Smooth muscle cell (in vitro differentiated cells): ENCODE measurements around the gene FAM3A. TPM values are rescaled to one million over a fixed set of nuclear protein-coding genes. Genes with fewer than 3 reads are reported as not detected.

Experiments
- DNase-seq: peaks from one replicate; lab custom pipeline; 2025; ENCODE audit not compliant: unreplicated experiment; lab: John Stamatoyannopoulos, UW
- H2AFZ ChIP-seq: fragments of 200-600 bp; sonication (generic); 2 replicates; pipeline ENCODE4 v1.6.0; 2016; ENCODE audit warnings: antibody characterized with exemption, low read depth, mild to moderate bottlenecking
- H3F3A ChIP-seq: fragments of 200-600 bp; sonication (generic); 2 replicates; pipeline ENCODE4 v1.6.0; 2017; ENCODE audit warnings: antibody characterized with exemption, low read depth
- H3K27ac ChIP-seq: fragments of 200-600 bp; sonication (generic); 2 replicates; pipeline ENCODE4 v1.5.1; 2016; ENCODE audit warnings: low read depth, mild to moderate bottlenecking
- H3K27me3 ChIP-seq: fragments of 200-600 bp; sonication (generic); 2 replicates; pipeline ENCODE4 v1.6.1; 2016; ENCODE audit warnings: low read depth, mild to moderate bottlenecking
- H3K36me3 ChIP-seq: fragments of 200-600 bp; sonication (generic); 2 replicates; pipeline ENCODE4 v1.5.1; 2016; ENCODE audit warnings: low read depth
- H3K4me1 ChIP-seq: fragments of 200-600 bp; sonication (generic); 2 replicates; pipeline ENCODE4 v1.5.1; 2016; ENCODE audit warnings: low read depth
- H3K4me2 ChIP-seq: fragments of 200-600 bp; sonication (generic); 2 replicates; pipeline ENCODE4 v1.6.0; 2016; ENCODE audit warnings: mild to moderate bottlenecking
- H3K4me3 ChIP-seq: fragments of 200-600 bp; sonication (generic); 2 replicates; pipeline ENCODE4 v1.5.1; 2016; ENCODE audit warnings: mild to moderate bottlenecking
- H3K79me2 ChIP-seq: fragments of 200-600 bp; sonication (generic); 2 replicates; pipeline ENCODE4 v1.6.0; 2016; ENCODE audit warnings: low read depth, mild to moderate bottlenecking
- H3K9ac ChIP-seq: fragments of 200-600 bp; sonication (generic); 2 replicates; pipeline ENCODE4 v1.6.0; 2016; ENCODE audit warnings: low read depth
- H3K9me3 ChIP-seq: fragments of 200-600 bp; sonication (generic); replicated peaks from 2 replicates; pipeline ENCODE4 v1.5.1; 2016; ENCODE audit warnings: low read depth
- H4K20me1 ChIP-seq: fragments of 200-600 bp; sonication (generic); 2 replicates; pipeline ENCODE4 v1.6.0; 2016; ENCODE audit warnings: low read depth
- WGBS: methylation state at CpG from one replicate; pipeline ENCODE4 v1.1.7; 2016; ENCODE audit warnings: low lambda C conversion rate; 5-methylcytosine and 5-hydroxymethylcytosine counted together
- polyA plus RNA-seq: library from polyadenylated mRNA; unstranded; fragments of >200 nt; fragmentation: Nextera tagmentation; extraction: Ambion mirVana; gene quantifications from 2 replicates; pipeline ENCODE4 v1.2.1, GENCODE V29; 2016
- total RNA-seq: library from RNA; depleted of rRNA; stranded (reverse); fragments of >200 nt; gene quantifications from 2 replicates; pipeline ENCODE4 v1.2.3, GENCODE V29; 2014
- TF ChIP-seq, protein P1 (sequence below): fragments of 200-600 bp; sonication (generic); IDR thresholded peaks from 2 replicates; pipeline ENCODE4 v1.5.1; 2017; ENCODE audit warnings: borderline replicate concordance, mild to moderate bottlenecking, antibody characterized with exemption; ENCODE audit not compliant: insufficient read depth, poor library complexity, severe bottlenecking

Gene FAM3A
- total and polyA plus RNA-seq, 2 experiments from 2014 or later, result 13.6 to 49.1 TPM

DNA sequence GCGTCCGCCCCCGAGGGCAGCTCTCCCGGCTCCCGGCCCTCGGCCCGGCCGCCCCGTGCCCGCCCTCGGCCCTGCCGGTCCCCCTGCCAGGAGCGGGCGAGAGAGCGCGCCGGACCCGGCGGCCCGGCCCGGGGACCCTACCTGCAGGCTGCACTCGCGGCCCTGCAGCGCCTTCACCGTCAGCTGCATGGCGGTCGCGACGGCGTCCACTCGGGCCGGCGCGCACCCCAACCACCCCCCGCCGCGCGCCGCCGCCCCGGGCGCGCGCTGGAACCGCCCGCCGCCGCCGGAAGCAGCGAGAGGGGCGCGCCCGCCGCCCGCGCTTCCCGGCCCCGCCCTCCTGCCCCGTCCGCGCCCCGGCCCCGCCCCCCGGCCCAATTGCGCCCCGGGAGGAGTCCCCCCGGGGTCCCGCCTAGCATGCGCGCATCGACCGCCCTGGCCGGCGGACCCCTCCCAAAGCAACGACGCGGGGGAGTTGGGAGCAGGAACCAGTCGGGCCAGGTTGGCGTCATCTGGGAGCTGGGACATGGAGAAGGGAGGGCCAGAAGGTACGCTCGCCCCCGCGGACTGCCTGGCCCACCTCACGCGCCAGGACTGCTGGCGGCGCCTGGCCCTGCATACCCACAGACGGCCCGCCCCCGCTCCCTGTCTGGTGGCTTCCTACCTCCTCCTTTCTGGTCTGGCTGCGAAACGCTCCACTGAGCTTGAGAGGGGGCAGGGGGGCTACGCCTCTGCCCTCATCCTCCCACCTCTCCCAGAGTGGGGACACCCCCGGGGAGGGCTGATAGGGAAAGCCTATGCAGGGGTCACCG is 29.4 kb downstream of the FAM3A start, which contains the start of gene UBL4A:
TSS of gene UBL4A (minus strand) at position 220 of the 812 bp plus-strand sequence. CDS start at position 189, 31 bp downstream.
- Histone ChIP-seq H3K4me3 (peak within 1 kb of the TSS; percentile 52), H3K9me3 (no peaks in the 10 kb centered on the region), H3K4me2 (peak within 1 kb of the TSS; percentile 83), H3K27me3 (no peaks in the 10 kb centered on the region), H4K20me1 (no peaks in the 10 kb centered on the region), H3F3A (no peaks in the 10 kb centered on the region), H3K9ac (no peak within 1 kb of the TSS), H3K79me2 (peaks cover 12% of the 10 kb centered on the region), H3K4me1 (peaks cover 3% of the 10 kb centered on the region), H3K27ac (peak within 1 kb of the TSS; percentile 70), H2AFZ (no peak within 1 kb of the TSS), H3K36me3 (no peaks in the 10 kb centered on the region)
- TF ChIP-seq, protein P1, sequence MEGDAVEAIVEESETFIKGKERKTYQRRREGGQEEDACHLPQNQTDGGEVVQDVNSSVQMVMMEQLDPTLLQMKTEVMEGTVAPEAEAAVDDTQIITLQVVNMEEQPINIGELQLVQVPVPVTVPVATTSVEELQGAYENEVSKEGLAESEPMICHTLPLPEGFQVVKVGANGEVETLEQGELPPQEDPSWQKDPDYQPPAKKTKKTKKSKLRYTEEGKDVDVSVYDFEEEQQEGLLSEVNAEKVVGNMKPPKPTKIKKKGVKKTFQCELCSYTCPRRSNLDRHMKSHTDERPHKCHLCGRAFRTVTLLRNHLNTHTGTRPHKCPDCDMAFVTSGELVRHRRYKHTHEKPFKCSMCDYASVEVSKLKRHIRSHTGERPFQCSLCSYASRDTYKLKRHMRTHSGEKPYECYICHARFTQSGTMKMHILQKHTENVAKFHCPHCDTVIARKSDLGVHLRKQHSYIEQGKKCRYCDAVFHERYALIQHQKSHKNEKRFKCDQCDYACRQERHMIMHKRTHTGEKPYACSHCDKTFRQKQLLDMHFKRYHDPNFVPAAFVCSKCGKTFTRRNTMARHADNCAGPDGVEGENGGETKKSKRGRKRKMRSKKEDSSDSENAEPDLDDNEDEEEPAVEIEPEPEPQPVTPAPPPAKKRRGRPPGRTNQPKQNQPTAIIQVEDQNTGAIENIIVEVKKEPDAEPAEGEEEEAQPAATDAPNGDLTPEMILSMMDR, result no peak
- peak; percentile 10 for DNase-seq
- 53% methylated on average over 20 of the region's 95 CpGs for WGBS

GRCh38 chrX:154486052-154486395 is 30.0 kb downstream of the FAM3A start:
- H3K4me2 ChIP-seq, result peak overlapping the region; percentile 83
- no peaks in the 10 kb centered on the region for H3K9me3 ChIP-seq
- H4K20me1 ChIP-seq, result no peaks in the 10 kb centered on the region
- peak overlapping the region; percentile 31 for H3K27ac ChIP-seq
- 40% methylated on average over 34 of the region's 35 CpGs for WGBS
- H3K4me1 ChIP-seq, result no peaks in the 10 kb centered on the region
- no peak overlapping the region for H3K9ac ChIP-seq
- no peaks in the 10 kb centered on the region for H3K27me3 ChIP-seq
- TF ChIP-seq, protein P1, result no peak
- H2AFZ ChIP-seq, result no peak overlapping the region
- peaks cover 12% of the 10 kb centered on the region for H3K79me2 ChIP-seq
- H3K4me3 ChIP-seq, result peak overlapping the region; percentile 52
- no peaks in the 10 kb centered on the region for H3K36me3 ChIP-seq
- H3F3A ChIP-seq, result no peaks in the 10 kb centered on the region
- no peak for DNase-seq

DNA sequence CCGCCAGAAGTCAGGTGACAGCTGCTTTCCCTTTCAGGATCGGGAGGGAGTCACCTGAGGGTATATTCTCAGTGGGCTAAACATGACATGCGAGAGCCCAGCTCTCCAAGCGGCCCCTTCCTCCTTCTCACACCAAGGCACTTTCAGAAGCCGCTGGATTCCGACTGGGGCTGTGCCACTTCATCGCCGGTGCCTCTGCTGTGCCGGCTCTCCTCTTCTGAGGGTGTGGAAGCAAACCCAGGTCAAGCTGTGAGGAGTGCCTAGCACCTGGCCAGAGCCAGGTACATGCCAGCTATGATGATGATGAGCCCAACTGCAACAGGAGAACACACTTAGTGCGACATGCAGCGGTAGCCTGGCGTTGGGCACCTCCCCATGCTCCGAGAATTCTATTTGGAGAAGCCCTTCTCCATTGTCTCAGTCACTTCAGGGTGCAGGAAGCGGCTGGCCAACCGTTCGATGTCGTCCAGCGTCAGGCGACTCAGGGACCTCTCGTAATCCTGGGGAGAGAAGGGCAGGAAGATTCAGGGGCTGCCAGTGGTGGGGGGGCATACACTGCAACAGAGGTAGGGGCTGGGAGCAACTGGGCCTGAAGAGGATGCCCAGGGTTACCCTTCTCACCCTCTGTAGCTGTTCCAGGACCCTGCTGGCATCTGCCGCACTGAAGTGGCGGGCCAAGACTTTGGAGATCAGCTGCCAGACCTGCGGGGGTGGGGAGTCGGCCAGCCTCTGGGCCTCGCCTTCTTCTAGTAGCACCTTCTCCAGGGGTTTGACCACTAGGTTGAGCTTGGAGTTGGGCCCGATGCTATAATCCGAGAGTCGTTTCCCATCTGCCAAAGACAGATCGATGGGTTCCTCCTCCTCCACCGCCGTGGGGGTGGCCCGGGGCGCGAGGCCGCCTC is 30.6 kb downstream of the FAM3A start:
- Histone ChIP-seq H3K4me2 (peak overlapping the region; percentile 83), H4K20me1 (no peaks in the 10 kb centered on the region), H3K36me3 (no peaks in the 10 kb centered on the region), H3K9me3 (no peaks in the 10 kb centered on the region), H3K27me3 (no peaks in the 10 kb centered on the region), H3K9ac (no peak overlapping the region), H3K27ac (peak overlapping the region; percentile 2), H3K4me3 (peak overlapping the region; percentile 52), H3F3A (no peaks in the 10 kb centered on the region), H2AFZ (no peak overlapping the region), H3K79me2 (peaks cover 12% of the 10 kb centered on the region), H3K4me1 (no peaks in the 10 kb centered on the region)
- WGBS, result 61% methylated on average over 34 of the region's 35 CpGs
- TF ChIP-seq, protein P1, result no peak
- DNase-seq, result no peak
